22Rv1 (cell line): ENCODE results near the gene ARL17B.
"Not testable (repeated sequence)": the region's sequence is repeated elsewhere in the genome, so short reads cannot be mapped to it uniquely, and the experiment has no call there.

Source experiments
- ZFX ChIP-seq: fragments of 450-650 bp; IDR thresholded peaks from 2 replicates; pipeline ENCODE4 v1.6.1; 2017; ENCODE audit warnings: antibody characterized with exemption, borderline replicate concordance
- TF ChIP-seq, protein P1 (sequence below): fragments of 450-650 bp; IDR thresholded peaks from 2 replicates; pipeline ENCODE4 v1.5.1; 2017; ENCODE audit warnings: mild to moderate bottlenecking

- TF ChIP-seq, protein P1, sequence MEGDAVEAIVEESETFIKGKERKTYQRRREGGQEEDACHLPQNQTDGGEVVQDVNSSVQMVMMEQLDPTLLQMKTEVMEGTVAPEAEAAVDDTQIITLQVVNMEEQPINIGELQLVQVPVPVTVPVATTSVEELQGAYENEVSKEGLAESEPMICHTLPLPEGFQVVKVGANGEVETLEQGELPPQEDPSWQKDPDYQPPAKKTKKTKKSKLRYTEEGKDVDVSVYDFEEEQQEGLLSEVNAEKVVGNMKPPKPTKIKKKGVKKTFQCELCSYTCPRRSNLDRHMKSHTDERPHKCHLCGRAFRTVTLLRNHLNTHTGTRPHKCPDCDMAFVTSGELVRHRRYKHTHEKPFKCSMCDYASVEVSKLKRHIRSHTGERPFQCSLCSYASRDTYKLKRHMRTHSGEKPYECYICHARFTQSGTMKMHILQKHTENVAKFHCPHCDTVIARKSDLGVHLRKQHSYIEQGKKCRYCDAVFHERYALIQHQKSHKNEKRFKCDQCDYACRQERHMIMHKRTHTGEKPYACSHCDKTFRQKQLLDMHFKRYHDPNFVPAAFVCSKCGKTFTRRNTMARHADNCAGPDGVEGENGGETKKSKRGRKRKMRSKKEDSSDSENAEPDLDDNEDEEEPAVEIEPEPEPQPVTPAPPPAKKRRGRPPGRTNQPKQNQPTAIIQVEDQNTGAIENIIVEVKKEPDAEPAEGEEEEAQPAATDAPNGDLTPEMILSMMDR = not testable (repeated sequence)
- not testable (repeated sequence) for TF ChIP-seq ZFX
These were observed 38.4 kb upstream of the ARL17B start for GRCh38 chr17:46399993-46400392.
